ENCODE results near the gene DENND5A.
"Not testable (repeated sequence)": the region's sequence is repeated elsewhere in the genome, so short reads cannot be mapped to it uniquely, and the experiment has no call there.

DENND5A gene

DNA sequence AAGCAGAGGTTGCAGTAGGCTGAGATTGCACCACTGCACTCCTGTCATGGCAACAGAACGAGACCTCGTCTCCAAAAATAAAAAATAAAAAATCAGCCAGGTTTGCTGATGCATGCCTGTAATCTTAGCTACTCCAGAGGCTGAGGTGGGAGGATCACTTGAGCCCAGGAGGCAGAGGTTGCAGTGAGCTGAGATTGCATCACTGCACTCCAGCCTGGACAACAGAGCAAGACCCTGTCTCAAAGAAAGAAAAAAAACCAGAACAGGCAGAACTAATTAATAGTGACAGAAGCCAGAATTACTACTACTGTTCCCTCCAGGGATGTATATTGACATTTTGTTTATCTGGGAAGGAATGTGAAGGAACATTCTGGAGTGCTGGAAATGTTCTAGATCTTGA is 166.7 kb downstream of the DENND5A start:
- not testable (repeated sequence) for DNase-seq (ENCODE audit: low read depth in 2 of 2)

GRCh38 chr11:9097186-9097943 is 167.8 kb downstream of the DENND5A start:
- DNase-seq (ENCODE audit: low read depth in 2 of 2) = not testable (repeated sequence)

DNA sequence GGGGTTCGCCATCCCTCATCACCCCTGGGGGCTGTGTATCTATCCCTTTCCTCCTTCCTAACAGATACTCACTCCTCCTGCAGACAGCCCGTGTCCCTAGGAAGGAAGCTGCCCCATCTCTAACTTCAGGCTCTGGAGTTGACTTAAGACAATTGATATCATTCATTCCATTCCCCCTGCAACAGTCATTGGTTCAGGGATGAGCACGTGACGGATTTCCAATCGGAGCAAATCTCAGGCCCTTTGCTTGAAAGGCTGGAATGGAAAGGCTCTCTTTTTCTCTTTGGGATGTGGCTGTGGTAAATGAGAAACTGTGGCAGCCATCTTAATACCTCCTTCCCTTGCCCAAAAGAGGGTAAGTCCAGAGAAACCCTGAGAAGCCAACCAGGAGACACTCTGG is 168.7 kb downstream of the DENND5A start:
- DNase-seq (ENCODE audit: low read depth in 2 of 2) = no peak

DNA sequence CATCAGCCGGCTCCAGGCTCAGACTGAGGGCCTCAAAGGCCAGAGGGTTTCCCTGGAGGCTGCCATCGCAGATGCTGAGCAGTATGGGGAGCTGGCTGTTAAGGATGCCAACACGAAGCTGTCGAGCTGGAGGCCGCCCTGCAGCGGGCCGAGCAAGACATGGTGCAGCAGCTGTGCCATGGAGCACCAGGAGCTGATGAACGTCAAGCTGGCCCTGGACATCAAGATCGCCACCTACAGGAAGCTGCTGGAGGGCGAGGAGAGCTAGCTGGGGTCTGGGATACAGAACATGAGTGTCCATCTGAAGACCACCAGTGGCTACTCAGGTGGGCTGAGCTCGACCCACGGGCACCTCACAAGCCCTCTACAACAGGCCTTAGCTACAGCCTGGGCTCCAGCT is 169.7 kb downstream of the DENND5A start:
- DNase-seq (ENCODE audit: low read depth in 2 of 2) = no peak

DNA sequence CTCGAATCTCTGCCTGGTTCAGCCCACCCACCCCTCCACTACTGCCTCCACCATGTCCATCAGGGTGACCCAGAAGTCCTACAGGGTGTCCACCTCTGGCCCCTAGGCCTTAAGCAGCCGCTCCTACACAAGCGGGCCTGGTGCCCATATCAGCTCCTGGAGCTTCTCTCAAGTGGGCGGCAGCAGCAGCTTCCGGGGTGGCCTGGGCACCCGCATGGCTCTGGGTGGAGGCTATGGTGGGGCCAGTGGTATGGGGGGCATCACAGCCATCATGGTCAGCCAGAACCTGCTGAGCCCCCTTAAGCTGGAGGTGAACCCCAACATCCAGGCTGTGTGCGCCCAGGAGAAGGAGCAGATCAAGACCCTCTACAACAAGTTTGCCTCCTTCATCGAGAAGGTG is 170.7 kb downstream of the DENND5A start:
- no peak for DNase-seq (ENCODE audit: low read depth in 2 of 2)

- DNase-seq (ENCODE audit: low read depth in 2 of 2) = no peak
Observed at GRCh38 chr11:9092853-9093778, 172.0 kb downstream of the DENND5A start.

- no peak for DNase-seq (ENCODE audit: low read depth in 2 of 2)
Observed at GRCh38 chr11:9092072-9092471, 173.1 kb downstream of the DENND5A start.

GRCh38 chr11:9091044-9091922 is 173.9 kb downstream of the DENND5A start, which contains the start of gene SCUBE2:
SCUBE2 (minus strand) TSS chr11:9091599; CDS start chr11:9091528, 71 bp downstream.
- DNase-seq (ENCODE audit: low read depth in 2 of 2) = no peak

DNA sequence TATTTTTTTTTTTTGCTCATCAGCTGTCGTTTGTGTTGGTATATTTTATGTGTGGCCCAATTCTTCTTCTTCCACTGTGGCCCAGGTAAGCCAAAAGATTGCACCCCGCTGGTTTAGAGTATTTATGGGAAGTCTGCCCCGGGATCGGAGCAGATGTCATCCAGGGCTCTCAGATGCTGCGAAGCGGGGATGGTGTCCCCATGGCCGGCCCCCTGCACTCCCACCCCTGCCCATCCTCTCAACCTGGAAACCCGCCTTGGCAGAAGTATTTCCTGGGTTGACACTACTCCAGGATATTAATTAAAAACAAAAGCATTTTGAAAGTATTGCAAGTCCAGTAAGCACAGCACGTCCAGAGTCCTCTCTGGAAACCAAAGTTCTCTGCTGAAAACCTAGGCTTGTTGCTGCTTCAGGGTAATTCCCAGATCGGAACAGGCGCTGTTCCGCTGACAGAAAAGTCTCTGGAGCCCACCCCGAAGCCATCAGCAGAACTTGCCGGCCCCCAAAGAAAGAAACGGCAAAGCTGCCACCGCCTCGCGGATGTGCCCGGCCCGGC is 174.6 kb downstream of the DENND5A start:
- no peak for DNase-seq (ENCODE audit: low read depth in 2 of 2)

DNA sequence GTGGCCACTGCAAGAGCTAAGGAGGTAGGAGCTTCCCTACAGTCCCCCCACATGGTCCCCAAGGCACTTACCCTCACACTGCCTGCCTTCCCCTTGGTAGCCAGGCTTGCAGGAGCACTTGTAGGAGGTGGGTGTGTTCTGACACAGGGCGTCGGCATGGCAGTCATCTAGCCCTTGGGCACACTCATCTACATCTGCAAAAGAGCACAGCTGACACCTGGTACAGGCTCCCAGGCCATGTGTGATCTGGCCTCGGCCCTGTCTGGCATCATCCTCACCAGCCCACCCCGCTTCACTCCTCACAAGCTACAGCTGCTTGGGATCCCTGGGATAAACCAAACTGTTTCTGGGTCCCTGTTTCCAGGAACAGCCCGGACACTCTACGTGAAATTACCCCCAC is 175.5 kb downstream of the DENND5A start:
- no peak for DNase-seq (ENCODE audit: low read depth in 2 of 2)

DNA sequence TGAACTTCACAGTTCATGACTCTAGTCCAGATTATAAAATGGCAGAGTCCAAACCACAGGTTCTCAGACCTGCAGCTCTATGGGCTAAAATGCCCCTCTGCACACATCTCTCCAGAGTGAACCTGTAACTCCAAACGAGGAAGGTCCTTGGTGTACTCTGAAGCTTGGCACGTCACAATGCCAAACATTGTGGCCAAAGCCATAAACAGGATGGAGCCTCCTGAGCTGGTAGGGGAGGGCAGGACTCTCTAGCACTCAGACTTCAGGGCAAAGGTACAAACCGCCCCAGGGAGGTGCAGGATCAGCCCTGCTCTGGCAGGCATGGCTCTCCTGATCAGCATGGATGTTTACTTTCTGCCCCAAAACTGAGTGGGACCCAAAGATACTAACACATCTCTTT is 176.1 kb downstream of the DENND5A start:
- DNase-seq (ENCODE audit: low read depth in 2 of 2) = no peak
